HEK293 (cell line): ENCODE data around the gene HRC.

Experiments
- CTCF ChIA-PET: fragments of 350-600 bp; formaldehyde crosslinking; extraction: SDS; loops from one replicate; lab custom pipeline; 2021; ENCODE audit warnings: antibody characterized with exemption; lab: Yijun Ruan, JAX
- POLR2A ChIA-PET: fragments of 300-600 bp; formaldehyde crosslinking; extraction: SDS; loops from one replicate; lab custom pipeline; 2020; ENCODE audit warnings: antibody characterized with exemption, inconsistent platforms; lab: Yijun Ruan, JAX
- H3K27ac ChIP-seq: fragments of 200-500 bp; sonication (Bioruptor generic); 2 replicates; pipeline ENCODE4 v1.5.1; 2014; ENCODE audit warnings: low read depth, low read length, control low read depth, inconsistent platforms; ENCODE audit errors: extremely low read depth
- H3K36me3 ChIP-seq, 2 experiments: fragments of 200-500 bp in 1 of 2; sonication (Bioruptor generic) in 1 of 2; 1 replicate in 1 of 2; 2 replicates in 1 of 2; pipeline ENCODE4 v1.5.1; 2014 to 2017; ENCODE audit warnings: inconsistent platforms in 2 of 2, low read length in 2 of 2; ENCODE audit not compliant: control insufficient read depth in 2 of 2, insufficient read depth in 1 of 2
- H3K4me1 ChIP-seq: fragments of 200-500 bp; sonication (Bioruptor generic); 2 replicates; pipeline ENCODE4 v1.5.1; 2014; ENCODE audit warnings: mild to moderate bottlenecking, low read length, inconsistent platforms; ENCODE audit not compliant: control insufficient read depth, insufficient read depth
- H3K4me3 ChIP-seq: 2 replicates; pipeline ENCODE4 v1.5.1; 2011; ENCODE audit warnings: low read depth, mild to moderate bottlenecking, control low read depth, low read length, moderate library complexity
- H3K9me3 ChIP-seq: fragments of 200-500 bp; sonication (Bioruptor generic); 2 replicates; pipeline ENCODE4 v1.5.1; 2014; ENCODE audit warnings: low read depth, low read length, inconsistent platforms; ENCODE audit not compliant: control insufficient read depth, insufficient read depth
- CTCF ChIP-seq: fragments of 450-650 bp; formaldehyde crosslinking; IDR thresholded peaks from 2 replicates; pipeline ENCODE4 v1.5.1; 2016; ENCODE audit warnings: missing biosample characterization, missing genetic modification characterization
- GLIS2 ChIP-seq: fragments of 450-650 bp; formaldehyde crosslinking; IDR thresholded peaks from 2 replicates; pipeline ENCODE4 v1.5.1; 2016; ENCODE audit warnings: missing biosample characterization, missing genetic modification characterization
- KLF1 ChIP-seq: fragments of 450-650 bp; formaldehyde crosslinking; IDR thresholded peaks from 2 replicates; pipeline ENCODE4 v1.5.1; 2016; ENCODE audit warnings: missing biosample characterization, missing genetic modification characterization
- MEIS1 ChIP-seq: sonication (generic); formaldehyde crosslinking; IDR thresholded peaks from 2 replicates; pipeline ENCODE4 v1.8.1; 2022; ENCODE audit warnings: missing genetic modification reagents, mild to moderate bottlenecking, borderline replicate concordance
- PRDM10 ChIP-seq: fragments of 450-650 bp; formaldehyde crosslinking; IDR thresholded peaks from 2 replicates; pipeline ENCODE4 v1.5.1; 2016; ENCODE audit warnings: missing biosample characterization, missing genetic modification characterization
- ZBTB17 ChIP-seq: fragments of 450-650 bp; formaldehyde crosslinking; IDR thresholded peaks from 2 replicates; pipeline ENCODE4 v1.5.1; 2016; ENCODE audit warnings: missing biosample characterization, missing genetic modification characterization
- ZBTB49 ChIP-seq: fragments of 450-650 bp; formaldehyde crosslinking; IDR thresholded peaks from 2 replicates; pipeline ENCODE4 v1.5.1; 2016; ENCODE audit warnings: missing biosample characterization, missing genetic modification characterization, low read depth
- ZEB2 ChIP-seq: fragments of 450-650 bp; formaldehyde crosslinking; IDR thresholded peaks from 2 replicates; pipeline ENCODE4 v1.5.1; 2016; ENCODE audit warnings: missing biosample characterization, missing genetic modification characterization
- ZFP37 ChIP-seq: fragments of 450-650 bp; formaldehyde crosslinking; IDR thresholded peaks from 2 replicates; pipeline ENCODE4 v1.5.1; 2016; ENCODE audit warnings: missing biosample characterization, missing genetic modification characterization
- ZIC2 ChIP-seq: fragments of 450-650 bp; formaldehyde crosslinking; IDR thresholded peaks from 2 replicates; pipeline ENCODE4 v1.5.1; 2016; ENCODE audit warnings: missing biosample characterization, missing genetic modification characterization
- ZNF132 ChIP-seq: fragments of 450-650 bp; formaldehyde crosslinking; IDR thresholded peaks from 2 replicates; pipeline ENCODE4 v1.5.1; 2017; ENCODE audit warnings: missing biosample characterization, missing genetic modification characterization, borderline replicate concordance
- ZNF211 ChIP-seq: fragments of 450-650 bp; formaldehyde crosslinking; IDR thresholded peaks from 2 replicates; pipeline ENCODE4 v1.5.1; 2016; ENCODE audit warnings: low read depth, missing biosample characterization, missing genetic modification characterization
- ZNF214 ChIP-seq: fragments of 450-650 bp; formaldehyde crosslinking; IDR thresholded peaks from 2 replicates; pipeline ENCODE4 v1.5.1; 2017; ENCODE audit warnings: missing biosample characterization, mild to moderate bottlenecking, missing genetic modification characterization, borderline replicate concordance
- ZNF280C ChIP-seq: fragments of 450-650 bp; formaldehyde crosslinking; IDR thresholded peaks from 2 replicates; pipeline ENCODE4 v1.5.1; 2016; ENCODE audit warnings: missing biosample characterization, missing genetic modification characterization
- ZNF518A ChIP-seq: fragments of 450-650 bp; formaldehyde crosslinking; conservative IDR thresholded peaks from 2 replicates; pipeline ENCODE4 v1.5.1; 2016; ENCODE audit warnings: low read depth, missing biosample characterization, missing genetic modification characterization
- ZNF626 ChIP-seq: fragments of 450-650 bp; sonication (Bioruptor Pico); formaldehyde crosslinking; IDR thresholded peaks from 2 replicates; pipeline ENCODE4 v1.5.1; 2018; ENCODE audit warnings: missing biosample characterization, missing genetic modification characterization, inconsistent platforms
- ZNF843 ChIP-seq: fragments of 450-650 bp; formaldehyde crosslinking; IDR thresholded peaks from 2 replicates; pipeline ENCODE4 v1.5.1; 2016; ENCODE audit warnings: missing biosample characterization, missing genetic modification characterization
- ZSCAN30 ChIP-seq: fragments of 450-650 bp; IDR thresholded peaks from 2 replicates; pipeline ENCODE4 v1.5.1; 2018; ENCODE audit warnings: missing biosample characterization, mild to moderate bottlenecking, missing genetic modification characterization, moderate library complexity
- ZXDB ChIP-seq: fragments of 450-650 bp; formaldehyde crosslinking; IDR thresholded peaks from 2 replicates; pipeline ENCODE4 v1.5.1; 2016; ENCODE audit warnings: missing biosample characterization, missing genetic modification characterization

HRC gene

GRCh38 chr19:49113762-49114629, 41.2 kb downstream of the HRC start, which contains the start of gene LIN7B:
Gene LIN7B, plus strand, starts transcription at chr19:49114370. Its CDS starts 35 bp downstream, at chr19:49114405.
- Histone ChIP-seq H3K4me1 (peaks cover 14% of the 10 kb centered on the region), H3K27ac (peak within 1 kb of the TSS; percentile 84), H3K9me3 (no peaks in the 10 kb centered on the region), H3K36me3 (peaks cover 0 to 18% of the 10 kb centered on the region in 2 experiments; a peak in 2 of 3 replicates), H3K4me3 (peak within 1 kb of the TSS; percentile 69)
- ChIA-PET CTCF (interaction anchor here (0.6 to 3.0 kb wide), 12 partner anchors 8 to 121 kb away, joined by 3 to 33 read pairs (median 7); partner anchors contain the start of genes GYS1 and RUVBL2), POLR2A (interaction anchor here (0.5 to 2.3 kb wide), 13 partner anchors 14 to 156 kb away, joined by 3 to 22 read pairs (median 5); partner anchors contain the start of genes GYS1 and RUVBL2)
- TF ChIP-seq MEIS1 (CRISPR knock-in tag) = no peak
- peak; percentile 43; the same call in 1 of the 2 replicates for TF ChIP-seq PRDM10 (tag by site-specific recombination)
- peak; percentile 81 for TF ChIP-seq ZBTB17 (tag by site-specific recombination)
- no peak for TF ChIP-seq ZNF132 (tag by site-specific recombination)
- TF ChIP-seq CTCF = peak; percentile 31; the same call in 1 of the 2 replicates
- no peak for TF ChIP-seq ZNF843 (tag by site-specific recombination)
- TF ChIP-seq ZNF626 = no peak
- TF ChIP-seq ZBTB49 (tag by site-specific recombination) = no peak
- TF ChIP-seq ZIC2 (tag by site-specific recombination) = peak; percentile 56; the same call in 1 of the 2 replicates
- TF ChIP-seq ZNF280C (tag by site-specific recombination) = no peak
- TF ChIP-seq ZNF214 (tag by site-specific recombination) = no peak
- 0 out of 2 replicates have a peak, but pooled peaks have one; percentile 52 for TF ChIP-seq ZSCAN30
- no peak for TF ChIP-seq ZFP37
- TF ChIP-seq KLF1 = peak; percentile 52
- TF ChIP-seq GLIS2 (tag by site-specific recombination) = peak; percentile 61; the same call in 1 of the 2 replicates
- TF ChIP-seq ZNF518A (tag by site-specific recombination) = no peak
- TF ChIP-seq ZEB2 = peak; percentile 62
- TF ChIP-seq ZXDB (tag by site-specific recombination) = peak; percentile 63; the same call in 1 of the 2 replicates
- TF ChIP-seq ZNF211 (tag by site-specific recombination) = no peak
